ENCODE measurements around the gene UMAD1.
A peak's percentile ranks its signal among the peaks of the same experiment; 100 is the strongest.

UMAD1 gene

DNA sequence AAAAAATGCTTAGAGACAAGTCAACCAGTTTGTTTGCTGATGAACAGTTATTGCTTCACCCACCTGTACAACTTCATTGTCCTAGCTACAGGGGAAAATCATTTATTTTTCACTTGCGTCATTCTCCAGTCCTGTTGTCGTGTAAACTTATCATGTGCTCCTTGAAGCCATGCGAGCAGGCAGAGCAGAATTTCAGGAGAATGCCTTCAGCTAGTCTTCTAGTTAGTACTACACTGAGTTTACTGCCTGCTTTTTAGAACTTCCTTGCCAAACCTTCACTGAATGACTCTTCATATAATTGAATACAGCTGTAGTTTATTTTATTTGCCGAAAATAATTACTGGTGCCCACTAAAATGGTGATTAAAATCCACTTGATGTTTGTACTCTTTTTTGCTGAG lies 62.3 kb downstream of the UMAD1 start:
- TF ChIP-seq TOX (CRISPR knock-in tag; IDR thresholded peaks at IDR 0.05; ENCODE audit: borderline replicate concordance) (no peak), ZFP30 (CRISPR knock-in tag; IDR thresholded peaks at IDR 0.05) (no peak), TCF4 (CRISPR knock-in tag; IDR thresholded peaks at IDR 0.05; ENCODE audit: borderline replicate concordance) (peak; percentile 57; the same call in 1 of the 2 replicates), OSR1 (CRISPR knock-in tag; IDR thresholded peaks at IDR 0.05) (no peak), ZFP3 (CRISPR knock-in tag; IDR thresholded peaks at IDR 0.05) (no peak), CSDC2 (CRISPR knock-in tag; IDR thresholded peaks at IDR 0.05) (no peak), RARB (CRISPR knock-in tag; IDR thresholded peaks at IDR 0.05) (no peak)
- TF ChIP-seq, protein P1, sequence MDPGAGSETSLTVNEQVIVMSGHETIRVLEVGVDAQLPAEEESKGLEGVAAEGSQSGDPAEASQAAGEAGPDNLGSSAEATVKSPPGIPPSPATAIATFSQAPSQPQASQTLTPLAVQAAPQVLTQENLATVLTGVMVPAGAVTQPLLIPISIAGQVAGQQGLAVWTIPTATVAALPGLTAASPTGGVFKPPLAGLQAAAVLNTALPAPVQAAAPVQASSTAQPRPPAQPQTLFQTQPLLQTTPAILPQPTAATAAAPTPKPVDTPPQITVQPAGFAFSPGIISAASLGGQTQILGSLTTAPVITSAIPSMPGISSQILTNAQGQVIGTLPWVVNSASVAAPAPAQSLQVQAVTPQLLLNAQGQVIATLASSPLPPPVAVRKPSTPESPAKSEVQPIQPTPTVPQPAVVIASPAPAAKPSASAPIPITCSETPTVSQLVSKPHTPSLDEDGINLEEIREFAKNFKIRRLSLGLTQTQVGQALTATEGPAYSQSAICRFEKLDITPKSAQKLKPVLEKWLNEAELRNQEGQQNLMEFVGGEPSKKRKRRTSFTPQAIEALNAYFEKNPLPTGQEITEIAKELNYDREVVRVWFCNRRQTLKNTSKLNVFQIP (CRISPR knock-in tag; IDR thresholded peaks at IDR 0.05; ENCODE audit: borderline replicate concordance, low read depth), result no peak
- peak; percentile 73 for ATAC-seq

DNA sequence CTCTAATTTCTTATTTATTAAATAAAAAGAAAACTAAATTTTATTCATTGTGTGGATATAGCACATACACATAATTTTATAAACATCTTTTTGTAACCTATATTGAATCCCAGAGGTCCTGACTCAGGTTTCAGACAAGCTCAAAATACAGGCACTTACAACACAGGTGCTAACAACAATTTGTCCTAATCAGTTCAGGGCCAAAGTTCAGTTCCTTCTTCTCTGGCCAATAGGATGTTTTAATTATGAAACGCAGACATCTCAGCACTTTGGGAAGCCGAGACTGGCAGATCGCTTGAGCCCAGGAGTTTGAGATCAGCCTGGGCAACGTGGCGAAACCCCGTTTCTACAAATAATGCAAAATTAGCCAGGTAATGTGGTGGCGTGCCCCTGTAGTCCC lies 62.9 kb downstream of the UMAD1 start:
- TF ChIP-seq GLIS3 (CRISPR knock-in tag; IDR thresholded peaks at IDR 0.05) (no peak), ISL1 (CRISPR knock-in tag; IDR thresholded peaks at IDR 0.05) (no peak), OSR1 (CRISPR knock-in tag; IDR thresholded peaks at IDR 0.05) (no peak), TCF4 (CRISPR knock-in tag; IDR thresholded peaks at IDR 0.05; ENCODE audit: borderline replicate concordance) (no peak), ZNF8 (CRISPR knock-in tag; IDR thresholded peaks at IDR 0.05) (no peak), ZC3H10 (CRISPR knock-in tag; IDR thresholded peaks at IDR 0.05) (no peak), ZNF565 (CRISPR knock-in tag; conservative IDR thresholded peaks at IDR 0.05; ENCODE audit: low read depth) (no peak), ZFP30 (CRISPR knock-in tag; IDR thresholded peaks at IDR 0.05) (no peak), ESRRG (CRISPR knock-in tag; IDR thresholded peaks at IDR 0.05) (no peak), ZFP3 (CRISPR knock-in tag; IDR thresholded peaks at IDR 0.05) (no peak), SNAI2 (CRISPR knock-in tag; IDR thresholded peaks at IDR 0.05) (no peak), TOX (CRISPR knock-in tag; IDR thresholded peaks at IDR 0.05; ENCODE audit: borderline replicate concordance) (no peak), ZNF70 (CRISPR knock-in tag; IDR thresholded peaks at IDR 0.05) (no peak), CSDC2 (CRISPR knock-in tag; IDR thresholded peaks at IDR 0.05) (no peak), BACH2 (CRISPR knock-in tag; IDR thresholded peaks at IDR 0.05; ENCODE audit: borderline replicate concordance) (no peak), ARNTL (CRISPR knock-in tag; IDR thresholded peaks at IDR 0.05; ENCODE audit: borderline replicate concordance, low read depth) (no peak)
- TF ChIP-seq, protein P2, sequence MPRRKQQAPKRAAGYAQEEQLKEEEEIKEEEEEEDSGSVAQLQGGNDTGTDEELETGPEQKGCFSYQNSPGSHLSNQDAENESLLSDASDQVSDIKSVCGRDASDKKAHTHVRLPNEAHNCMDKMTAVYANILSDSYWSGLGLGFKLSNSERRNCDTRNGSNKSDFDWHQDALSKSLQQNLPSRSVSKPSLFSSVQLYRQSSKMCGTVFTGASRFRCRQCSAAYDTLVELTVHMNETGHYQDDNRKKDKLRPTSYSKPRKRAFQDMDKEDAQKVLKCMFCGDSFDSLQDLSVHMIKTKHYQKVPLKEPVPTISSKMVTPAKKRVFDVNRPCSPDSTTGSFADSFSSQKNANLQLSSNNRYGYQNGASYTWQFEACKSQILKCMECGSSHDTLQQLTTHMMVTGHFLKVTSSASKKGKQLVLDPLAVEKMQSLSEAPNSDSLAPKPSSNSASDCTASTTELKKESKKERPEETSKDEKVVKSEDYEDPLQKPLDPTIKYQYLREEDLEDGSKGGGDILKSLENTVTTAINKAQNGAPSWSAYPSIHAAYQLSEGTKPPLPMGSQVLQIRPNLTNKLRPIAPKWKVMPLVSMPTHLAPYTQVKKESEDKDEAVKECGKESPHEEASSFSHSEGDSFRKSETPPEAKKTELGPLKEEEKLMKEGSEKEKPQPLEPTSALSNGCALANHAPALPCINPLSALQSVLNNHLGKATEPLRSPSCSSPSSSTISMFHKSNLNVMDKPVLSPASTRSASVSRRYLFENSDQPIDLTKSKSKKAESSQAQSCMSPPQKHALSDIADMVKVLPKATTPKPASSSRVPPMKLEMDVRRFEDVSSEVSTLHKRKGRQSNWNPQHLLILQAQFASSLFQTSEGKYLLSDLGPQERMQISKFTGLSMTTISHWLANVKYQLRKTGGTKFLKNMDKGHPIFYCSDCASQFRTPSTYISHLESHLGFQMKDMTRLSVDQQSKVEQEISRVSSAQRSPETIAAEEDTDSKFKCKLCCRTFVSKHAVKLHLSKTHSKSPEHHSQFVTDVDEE (CRISPR knock-in tag; IDR thresholded peaks at IDR 0.05), result no peak
- TF ChIP-seq, protein P1 (CRISPR knock-in tag; IDR thresholded peaks at IDR 0.05; ENCODE audit: borderline replicate concordance, low read depth), result no peak
- TF ChIP-seq, protein P3, sequence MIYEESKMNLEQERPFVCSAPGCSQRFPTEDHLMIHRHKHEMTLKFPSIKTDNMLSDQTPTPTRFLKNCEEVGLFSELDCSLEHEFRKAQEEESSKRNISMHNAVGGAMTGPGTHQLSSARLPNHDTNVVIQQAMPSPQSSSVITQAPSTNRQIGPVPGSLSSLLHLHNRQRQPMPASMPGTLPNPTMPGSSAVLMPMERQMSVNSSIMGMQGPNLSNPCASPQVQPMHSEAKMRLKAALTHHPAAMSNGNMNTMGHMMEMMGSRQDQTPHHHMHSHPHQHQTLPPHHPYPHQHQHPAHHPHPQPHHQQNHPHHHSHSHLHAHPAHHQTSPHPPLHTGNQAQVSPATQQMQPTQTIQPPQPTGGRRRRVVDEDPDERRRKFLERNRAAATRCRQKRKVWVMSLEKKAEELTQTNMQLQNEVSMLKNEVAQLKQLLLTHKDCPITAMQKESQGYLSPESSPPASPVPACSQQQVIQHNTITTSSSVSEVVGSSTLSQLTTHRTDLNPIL (CRISPR knock-in tag; IDR thresholded peaks at IDR 0.05; ENCODE audit: low read depth), result no peak
- TF ChIP-seq, protein P4, sequence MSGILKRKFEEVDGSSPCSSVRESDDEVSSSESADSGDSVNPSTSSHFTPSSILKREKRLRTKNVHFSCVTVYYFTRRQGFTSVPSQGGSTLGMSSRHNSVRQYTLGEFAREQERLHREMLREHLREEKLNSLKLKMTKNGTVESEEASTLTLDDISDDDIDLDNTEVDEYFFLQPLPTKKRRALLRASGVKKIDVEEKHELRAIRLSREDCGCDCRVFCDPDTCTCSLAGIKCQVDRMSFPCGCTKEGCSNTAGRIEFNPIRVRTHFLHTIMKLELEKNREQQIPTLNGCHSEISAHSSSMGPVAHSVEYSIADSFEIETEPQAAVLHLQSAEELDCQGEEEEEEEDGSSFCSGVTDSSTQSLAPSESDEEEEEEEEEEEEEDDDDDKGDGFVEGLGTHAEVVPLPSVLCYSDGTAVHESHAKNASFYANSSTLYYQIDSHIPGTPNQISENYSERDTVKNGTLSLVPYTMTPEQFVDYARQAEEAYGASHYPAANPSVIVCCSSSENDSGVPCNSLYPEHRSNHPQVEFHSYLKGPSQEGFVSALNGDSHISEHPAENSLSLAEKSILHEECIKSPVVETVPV (CRISPR knock-in tag; IDR thresholded peaks at IDR 0.05), result no peak
- ATAC-seq, result no peak

DNA sequence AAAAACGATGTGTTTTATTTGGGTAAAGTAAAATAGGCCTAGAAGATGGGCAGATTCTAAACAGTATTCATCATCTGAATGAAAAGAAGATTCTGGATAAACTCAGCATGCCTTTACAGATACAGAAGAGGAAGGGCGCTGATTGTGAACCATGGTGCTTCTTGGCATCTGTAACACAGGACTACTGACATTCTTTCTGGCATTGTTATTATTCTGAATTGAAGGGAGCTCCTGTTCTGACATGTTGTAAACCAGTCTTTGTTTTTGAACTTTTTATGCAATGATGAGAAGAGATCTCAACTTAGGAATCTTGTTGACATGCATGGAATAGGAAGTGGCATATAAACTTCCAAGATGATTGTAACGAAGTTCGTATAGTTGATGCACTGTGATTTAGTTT lies 64.3 kb downstream of the UMAD1 start:
- no peak for ATAC-seq
- TF ChIP-seq ISL1 (CRISPR knock-in tag; IDR thresholded peaks at IDR 0.05), result no peak
- TF ChIP-seq, protein P5, sequence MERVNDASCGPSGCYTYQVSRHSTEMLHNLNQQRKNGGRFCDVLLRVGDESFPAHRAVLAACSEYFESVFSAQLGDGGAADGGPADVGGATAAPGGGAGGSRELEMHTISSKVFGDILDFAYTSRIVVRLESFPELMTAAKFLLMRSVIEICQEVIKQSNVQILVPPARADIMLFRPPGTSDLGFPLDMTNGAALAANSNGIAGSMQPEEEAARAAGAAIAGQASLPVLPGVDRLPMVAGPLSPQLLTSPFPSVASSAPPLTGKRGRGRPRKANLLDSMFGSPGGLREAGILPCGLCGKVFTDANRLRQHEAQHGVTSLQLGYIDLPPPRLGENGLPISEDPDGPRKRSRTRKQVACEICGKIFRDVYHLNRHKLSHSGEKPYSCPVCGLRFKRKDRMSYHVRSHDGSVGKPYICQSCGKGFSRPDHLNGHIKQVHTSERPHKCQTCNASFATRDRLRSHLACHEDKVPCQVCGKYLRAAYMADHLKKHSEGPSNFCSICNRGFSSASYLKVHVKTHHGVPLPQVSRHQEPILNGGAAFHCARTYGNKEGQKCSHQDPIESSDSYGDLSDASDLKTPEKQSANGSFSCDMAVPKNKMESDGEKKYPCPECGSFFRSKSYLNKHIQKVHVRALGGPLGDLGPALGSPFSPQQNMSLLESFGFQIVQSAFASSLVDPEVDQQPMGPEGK (CRISPR knock-in tag; IDR thresholded peaks at IDR 0.05; ENCODE audit: borderline replicate concordance), result no peak
- TF ChIP-seq, protein P2 (CRISPR knock-in tag; IDR thresholded peaks at IDR 0.05), result no peak
- TF ChIP-seq, protein P3 (CRISPR knock-in tag; IDR thresholded peaks at IDR 0.05; ENCODE audit: low read depth), result no peak

Measured in SK-N-SH treated with all-trans-retinoic acid at 6 μM for 48 hours (cell line).